Measurements from ENCODE around the gene MKLN1. TPM values are rescaled to one million over a fixed set of nuclear protein-coding genes. Genes with fewer than 3 reads are reported as not detected.
A peak's percentile ranks its signal among the peaks of the same experiment; 100 is the strongest.

The MKLN1 gene
- total and polyA plus RNA-seq, 2 of the 13 experiments (the other 11 are each of a cell fraction or from before 2014, with no cell fraction given): 33.6 to 43.5 TPM

GRCh38 chr7:131507592-131508331 lies 180.1 kb downstream of the MKLN1 start (continued):
- TF ChIP-seq MYPOP (CRISPR knock-in tag; IDR thresholded peaks at IDR 0.05) (0 out of 2 replicates have a peak, but pooled peaks have one; percentile 32), ZFP82 (CRISPR knock-in tag; IDR thresholded peaks at IDR 0.05; ENCODE audit: borderline replicate concordance) (no peak), ZNF766 (CRISPR knock-in tag; IDR thresholded peaks at IDR 0.05; ENCODE audit: borderline replicate concordance) (no peak), FOXA1 (IDR thresholded peaks at IDR 0.05) (no peak), FOXA1 (CRISPR knock-in tag; IDR thresholded peaks at IDR 0.05) (peak; percentile 89), SIX1 (CRISPR knock-in tag; IDR thresholded peaks at IDR 0.05; ENCODE audit: borderline replicate concordance) (no peak), MTA1 (CRISPR knock-in tag; IDR thresholded peaks at IDR 0.05; ENCODE audit: borderline replicate concordance) (peak; percentile 34; the same call in 1 of the 2 replicates), ZBTB20 (CRISPR knock-in tag; IDR thresholded peaks at IDR 0.05; ENCODE audit: borderline replicate concordance, low read depth) (peak; percentile 38; the same call in 1 of the 2 replicates), SALL1 (CRISPR knock-in tag; IDR thresholded peaks at IDR 0.05) (peak; percentile 59), RAD21 (CRISPR knock-in tag; IDR thresholded peaks at IDR 0.05) (peak; percentile 77), HNF4G (IDR thresholded peaks at IDR 0.05; ENCODE audit: borderline replicate concordance, low read depth, low read length) (peak; percentile 40), HNF4G (CRISPR knock-in tag; IDR thresholded peaks at IDR 0.05; ENCODE audit: borderline replicate concordance, low read depth) (no peak; the same call in 1 of the 2 replicates), CTCF (CRISPR knock-in tag; IDR thresholded peaks at IDR 0.05) (peak; percentile 96), ZEB1 (IDR thresholded peaks at IDR 0.05; ENCODE audit: insufficient replicate concordance, low read depth) (no peak), SALL2 (CRISPR knock-in tag; IDR thresholded peaks at IDR 0.05) (no peak), ZNF543 (CRISPR knock-in tag; IDR thresholded peaks at IDR 0.05) (0 out of 2 replicates have a peak, but pooled peaks have one; percentile 39), ZNF619 (CRISPR knock-in tag; IDR thresholded peaks at IDR 0.05) (peak; percentile 25; the same call in 1 of the 2 replicates), PCBP2 (optimal IDR thresholded peaks at IDR 0.05; ENCODE audit: low read depth, low read length, poor library complexity, severe bottlenecking) (no peak), CENPT (CRISPR knock-in tag; IDR thresholded peaks at IDR 0.05; ENCODE audit: low read depth) (no peak), BORCS8-MEF2B (CRISPR knock-in tag; IDR thresholded peaks at IDR 0.05) (no peak), DBP (CRISPR knock-in tag; IDR thresholded peaks at IDR 0.05; ENCODE audit: not compliant biosample characterization) (no peak), ZNF501 (CRISPR knock-in tag; IDR thresholded peaks at IDR 0.05) (peak; percentile 42; the same call in 1 of the 2 replicates), ZNF850 (CRISPR knock-in tag; conservative IDR thresholded peaks at IDR 0.05) (no peak)

All from HepG2 (cell line).